Hepatocyte (in vitro differentiated cells): ENCODE measurements around the gene OSBPL6.

Experiments
- EZH2phosphoT487 ChIP-seq: fragments of 200-600 bp; sonication (generic); IDR thresholded peaks from one replicate; pipeline ENCODE4 v1.6.1; 2018; ENCODE audit warnings: antibody characterized with exemption, mild to moderate bottlenecking, low read depth, moderate library complexity; ENCODE audit not compliant: unreplicated experiment, severe bottlenecking
- TF ChIP-seq, protein P1 (sequence below): fragments of 200-600 bp; sonication (generic); IDR thresholded peaks from 2 replicates; pipeline ENCODE4 v1.5.1; 2016; ENCODE audit warnings: antibody characterized with exemption, mild to moderate bottlenecking; ENCODE audit not compliant: poor library complexity

DNA sequence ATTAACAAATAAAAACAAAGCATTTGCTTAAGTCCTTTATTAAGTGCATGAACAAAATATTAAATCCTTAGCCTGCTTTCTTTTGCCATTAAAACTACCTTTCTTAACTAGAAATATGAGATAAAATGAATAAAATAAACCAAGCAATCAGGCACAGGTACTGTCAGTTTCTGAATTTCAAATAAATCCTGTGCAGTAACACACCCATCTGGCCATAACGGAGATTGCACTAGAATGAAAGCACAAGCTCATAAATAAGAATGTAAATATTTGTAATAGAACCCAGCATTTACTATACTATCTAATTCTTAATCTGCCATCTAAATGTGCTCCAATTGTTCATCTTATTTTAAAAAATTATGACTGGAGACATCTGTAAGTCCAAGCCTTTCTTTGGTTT is 224.8 kb downstream of the OSBPL6 start:
- TF ChIP-seq, protein P1, sequence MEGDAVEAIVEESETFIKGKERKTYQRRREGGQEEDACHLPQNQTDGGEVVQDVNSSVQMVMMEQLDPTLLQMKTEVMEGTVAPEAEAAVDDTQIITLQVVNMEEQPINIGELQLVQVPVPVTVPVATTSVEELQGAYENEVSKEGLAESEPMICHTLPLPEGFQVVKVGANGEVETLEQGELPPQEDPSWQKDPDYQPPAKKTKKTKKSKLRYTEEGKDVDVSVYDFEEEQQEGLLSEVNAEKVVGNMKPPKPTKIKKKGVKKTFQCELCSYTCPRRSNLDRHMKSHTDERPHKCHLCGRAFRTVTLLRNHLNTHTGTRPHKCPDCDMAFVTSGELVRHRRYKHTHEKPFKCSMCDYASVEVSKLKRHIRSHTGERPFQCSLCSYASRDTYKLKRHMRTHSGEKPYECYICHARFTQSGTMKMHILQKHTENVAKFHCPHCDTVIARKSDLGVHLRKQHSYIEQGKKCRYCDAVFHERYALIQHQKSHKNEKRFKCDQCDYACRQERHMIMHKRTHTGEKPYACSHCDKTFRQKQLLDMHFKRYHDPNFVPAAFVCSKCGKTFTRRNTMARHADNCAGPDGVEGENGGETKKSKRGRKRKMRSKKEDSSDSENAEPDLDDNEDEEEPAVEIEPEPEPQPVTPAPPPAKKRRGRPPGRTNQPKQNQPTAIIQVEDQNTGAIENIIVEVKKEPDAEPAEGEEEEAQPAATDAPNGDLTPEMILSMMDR, result peak; percentile 59
- TF ChIP-seq EZH2phosphoT487, result no peak
